Left lung (tissue), 10 donors: Measurements from ENCODE around the gene CPED1. TPM values are rescaled to one million over a fixed set of nuclear protein-coding genes. Genes with fewer than 3 reads are reported as not detected.

ENCODE experiments used
- ATAC-seq: fragments of 200-7000 bp; cut with Tn5 transposase; one replicate; pipeline ENCODE4 v1.9.1; 2020; ENCODE audit warnings: moderate library complexity
- DNase-seq, 4 donors: peaks; one replicate each; pipeline ENCODE4 v3.0.0-alpha.2; 2013 to 2020
- H3K27ac ChIP-seq, 2 donors: fragments of 200-600 bp; sonication (generic) in 1 of 2; one replicate each; pipeline versions ENCODE4 v1.5.0 to v1.8.0; 2020 to 2021
- H3K27me3 ChIP-seq, 2 donors: fragments of 200-600 bp; sonication (generic) in 1 of 2; one replicate each; pipeline versions ENCODE4 v1.5.0 to v1.8.0; 2020 to 2021
- H3K36me3 ChIP-seq, 2 donors: fragments of 200-600 bp; sonication (generic) in 1 of 2; one replicate each; pipeline versions ENCODE4 v1.5.0 to v1.8.0; 2020 to 2021
- H3K4me1 ChIP-seq, 2 donors: fragments of 200-600 bp; one replicate each; pipeline ENCODE4 v1.8.0; 2021
- H3K4me3 ChIP-seq, 2 donors: fragments of 200-600 bp; sonication (generic) in 1 of 2; one replicate each; pipeline versions ENCODE4 v1.5.0 to v1.8.0; 2020 to 2021; ENCODE audit warnings: mild to moderate bottlenecking in 1 of 2
- H3K9me3 ChIP-seq, 2 donors: fragments of 200-600 bp; sonication (generic) in 1 of 2; one replicate each; pipeline versions ENCODE4 v1.5.0 to v1.8.0; 2020 to 2021
- intact Hi-C, 2 donors: fragments of 100-400 bp; cut with DNase I; formaldehyde crosslinking; loops; one replicate each; pipeline versions ENCODE4 v1.11.2 to v1.14.2; 2022
- polyA plus RNA-seq, 6 donors: library from polyadenylated mRNA; unstranded; fragments of 120-200 nt; gene quantifications; one replicate each; pipeline ENCODE4 v1.2.1, GENCODE V29; 2013; ENCODE audit not compliant: insufficient read length in 6 of 6
- total RNA-seq, 2 donors: library from RNA; stranded (reverse); fragmentation: NEBNext Ultra II Directional; extraction: Animal tissue kit (Norgen Biotek cat#: 25700); gene quantifications; one replicate each; pipeline ENCODE4 v1.2.1, GENCODE V29; 2021
- TF ChIP-seq, protein P1 (sequence below), 2 donors: fragments of 200-600 bp; sonication (generic) in 1 of 2; IDR thresholded peaks; one replicate each; pipeline versions ENCODE4 v1.5.0 to v1.8.0; 2021; ENCODE audit warnings: antibody characterized with exemption in 2 of 2
- donor health status: DM: no; HTN: yes; CAD: no.
- donor health status: DM: no; HTN: no; CAD: no.

Gene CPED1
- total and polyA plus RNA-seq, 8 donors: 8.8 to 29.6 (median 22.8) TPM

DNA sequence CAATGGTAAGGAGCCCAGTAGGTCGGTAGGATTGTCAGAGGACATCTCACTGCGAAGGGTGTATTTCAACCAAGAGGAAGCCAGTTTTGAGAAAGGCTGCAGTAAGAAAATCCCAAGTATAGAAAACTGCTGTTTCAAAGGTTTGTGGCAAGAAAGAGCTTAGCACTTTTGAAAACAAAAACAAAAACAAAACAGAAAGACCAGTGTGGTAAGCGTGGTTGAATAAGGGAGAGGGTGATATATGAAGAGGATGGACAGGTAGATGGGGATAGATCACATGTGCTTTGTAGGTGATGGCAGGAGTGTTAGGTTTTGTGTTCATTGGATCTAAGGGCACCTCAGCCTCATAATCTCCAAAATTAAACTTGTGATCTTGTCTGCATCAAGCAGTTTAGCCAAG, 198.7 kb downstream of the CPED1 start:
- DNase-seq (no peak), ATAC-seq (no peak)
- Histone ChIP-seq H3K4me1 (no peaks in the 10 kb centered on the region), H3K9me3 (no peaks in the 10 kb centered on the region), H3K4me3 (no peak overlapping the region), H3K36me3 (no peaks in the 10 kb centered on the region), H3K27me3 (no peaks in the 10 kb centered on the region), H3K27ac (no peak overlapping the region)
- TF ChIP-seq, protein P1, sequence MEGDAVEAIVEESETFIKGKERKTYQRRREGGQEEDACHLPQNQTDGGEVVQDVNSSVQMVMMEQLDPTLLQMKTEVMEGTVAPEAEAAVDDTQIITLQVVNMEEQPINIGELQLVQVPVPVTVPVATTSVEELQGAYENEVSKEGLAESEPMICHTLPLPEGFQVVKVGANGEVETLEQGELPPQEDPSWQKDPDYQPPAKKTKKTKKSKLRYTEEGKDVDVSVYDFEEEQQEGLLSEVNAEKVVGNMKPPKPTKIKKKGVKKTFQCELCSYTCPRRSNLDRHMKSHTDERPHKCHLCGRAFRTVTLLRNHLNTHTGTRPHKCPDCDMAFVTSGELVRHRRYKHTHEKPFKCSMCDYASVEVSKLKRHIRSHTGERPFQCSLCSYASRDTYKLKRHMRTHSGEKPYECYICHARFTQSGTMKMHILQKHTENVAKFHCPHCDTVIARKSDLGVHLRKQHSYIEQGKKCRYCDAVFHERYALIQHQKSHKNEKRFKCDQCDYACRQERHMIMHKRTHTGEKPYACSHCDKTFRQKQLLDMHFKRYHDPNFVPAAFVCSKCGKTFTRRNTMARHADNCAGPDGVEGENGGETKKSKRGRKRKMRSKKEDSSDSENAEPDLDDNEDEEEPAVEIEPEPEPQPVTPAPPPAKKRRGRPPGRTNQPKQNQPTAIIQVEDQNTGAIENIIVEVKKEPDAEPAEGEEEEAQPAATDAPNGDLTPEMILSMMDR (IDR thresholded peaks at IDR 0.05): no peak
- intact Hi-C loops: no loop called here

DNA sequence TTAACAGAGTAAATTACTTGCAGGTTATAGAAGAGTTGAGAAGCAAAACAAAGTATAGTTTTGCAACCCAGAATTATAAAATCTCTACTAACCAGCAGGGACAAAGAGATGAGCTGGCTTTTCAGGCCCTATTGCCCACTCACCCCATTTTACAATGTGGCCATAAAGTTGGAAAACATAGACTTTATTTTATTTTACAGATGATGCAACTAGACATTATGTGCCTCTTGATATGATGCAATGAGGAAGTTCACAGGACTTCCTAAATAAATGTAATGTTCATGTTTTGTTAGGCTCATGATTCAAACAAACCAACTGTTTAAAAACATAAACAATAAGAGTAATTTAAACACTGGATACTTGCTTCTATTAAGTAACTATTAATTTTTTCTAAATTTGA, 199.2 kb downstream of the CPED1 start:
- Histone ChIP-seq H3K27me3 (no peaks in the 10 kb centered on the region), H3K36me3 (no peaks in the 10 kb centered on the region), H3K27ac (no peak overlapping the region), H3K4me3 (no peak overlapping the region), H3K4me1 (no peaks in the 10 kb centered on the region), H3K9me3 (no peaks in the 10 kb centered on the region)
- intact Hi-C loops: no loop called here
- DNase-seq (no peak), ATAC-seq (no peak)
- TF ChIP-seq, protein P1 (IDR thresholded peaks at IDR 0.05): no peak

DNA sequence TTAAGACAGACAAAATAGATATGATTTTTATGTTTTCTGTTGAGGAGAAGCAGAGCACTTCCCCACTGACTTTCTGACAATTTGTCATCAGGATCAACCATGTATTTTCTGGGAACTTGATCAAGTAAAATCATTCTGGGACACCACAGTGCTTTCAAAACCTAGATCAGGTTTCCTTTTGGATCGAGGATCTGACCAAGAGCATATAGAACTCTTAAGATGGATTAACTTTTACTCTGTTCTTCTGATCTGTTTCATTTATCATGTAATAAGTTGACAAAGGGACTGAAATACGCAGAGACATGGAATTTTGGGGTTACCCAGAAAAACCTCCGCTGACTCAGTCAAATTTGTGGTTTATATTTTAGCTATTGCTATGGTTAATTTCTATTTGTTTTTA, 204.3 kb downstream of the CPED1 start:
- no peak overlapping the region for H3K27ac ChIP-seq
- intact Hi-C loops: no loop called here
- no peak for ATAC-seq
- H3K9me3 ChIP-seq: no peaks in the 10 kb centered on the region
- H3K4me3 ChIP-seq: no peak overlapping the region
- no peaks in the 10 kb centered on the region for H3K4me1 ChIP-seq
- no peaks in the 10 kb centered on the region for H3K36me3 ChIP-seq
- no peak for DNase-seq
- TF ChIP-seq, protein P1 (IDR thresholded peaks at IDR 0.05): no peak
- no peaks in the 10 kb centered on the region for H3K27me3 ChIP-seq

DNA sequence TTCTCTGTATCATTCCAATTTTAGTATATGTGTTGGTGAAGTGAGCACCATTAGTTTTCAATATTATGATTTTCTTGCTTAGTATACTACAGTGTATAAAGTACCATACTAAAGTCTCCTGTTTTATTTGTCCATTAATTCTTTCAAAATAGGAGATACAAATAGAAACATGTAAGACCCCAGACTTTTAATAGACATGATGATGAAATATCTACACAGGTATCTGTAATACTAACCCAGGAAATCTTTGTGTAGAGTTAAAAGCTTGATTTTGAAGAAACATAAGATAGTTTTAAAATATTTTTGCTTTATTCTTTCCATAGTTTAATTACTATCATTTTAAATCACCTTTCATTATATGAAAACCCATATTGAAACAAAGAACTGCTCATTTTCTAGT, 206.5 kb downstream of the CPED1 start:
- intact Hi-C loops: no loop called here
- H3K4me1 ChIP-seq: no peaks in the 10 kb centered on the region
- no peaks in the 10 kb centered on the region for H3K36me3 ChIP-seq
- TF ChIP-seq, protein P1 (IDR thresholded peaks at IDR 0.05): no peak
- no peak overlapping the region for H3K4me3 ChIP-seq
- ATAC-seq: no peak
- DNase-seq: no peak
- no peaks in the 10 kb centered on the region for H3K9me3 ChIP-seq
- no peaks in the 10 kb centered on the region for H3K27me3 ChIP-seq
- no peak overlapping the region for H3K27ac ChIP-seq

DNA sequence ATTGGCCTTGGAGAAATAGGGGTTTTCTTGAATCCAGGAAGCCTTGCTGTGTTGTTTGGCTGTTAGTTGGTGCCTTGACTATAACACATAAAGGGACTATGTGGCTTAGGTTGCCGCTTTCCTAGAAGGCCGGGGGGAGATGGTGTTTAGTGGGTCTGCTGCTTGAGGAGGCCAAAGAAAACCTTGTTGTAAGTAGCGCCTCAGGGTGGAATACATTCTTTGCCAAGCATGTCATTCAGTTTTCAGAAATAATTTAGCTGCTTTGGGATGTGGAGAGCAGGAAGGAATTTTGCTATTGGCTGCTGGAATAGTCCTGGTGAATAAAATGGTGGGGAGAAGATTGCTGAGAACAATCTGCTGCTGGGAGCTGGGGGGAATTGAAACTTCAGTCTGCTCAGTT, 207.4 kb downstream of the CPED1 start:
- H3K36me3 ChIP-seq: no peaks in the 10 kb centered on the region
- H3K4me3 ChIP-seq: no peak overlapping the region
- DNase-seq: no peak
- no peaks in the 10 kb centered on the region for H3K27me3 ChIP-seq
- TF ChIP-seq, protein P1 (IDR thresholded peaks at IDR 0.05): no peak
- no peaks in the 10 kb centered on the region for H3K4me1 ChIP-seq
- no peaks in the 10 kb centered on the region for H3K9me3 ChIP-seq
- no peak overlapping the region for H3K27ac ChIP-seq
- intact Hi-C loops: no loop called here
- no peak for ATAC-seq
